ENCODE data around the gene USP6NL.

The USP6NL gene

GRCh38 chr10:11593612-11594011, 17.8 kb downstream of the USP6NL start:
- no peak for TF ChIP-seq POLR2AphosphoS5 (IDR thresholded peaks at IDR 0.05; ENCODE audit: low read depth, low read length)
- no peak for TF ChIP-seq SIN3A (IDR thresholded peaks at IDR 0.05; ENCODE audit: borderline replicate concordance, insufficient read depth, low read length)

- TF ChIP-seq SIN3A (IDR thresholded peaks at IDR 0.05; ENCODE audit: borderline replicate concordance, insufficient read depth, low read length) (no peak), FOXP2 (optimal IDR thresholded peaks at IDR 0.05; ENCODE audit: borderline replicate concordance, extremely low read depth, extremely low read length, insufficient read depth) (no peak), TAF1 (IDR thresholded peaks at IDR 0.05; ENCODE audit: borderline replicate concordance, insufficient read depth, low read length) (no peak), REST (IDR thresholded peaks at IDR 0.05; ENCODE audit: insufficient read depth in 1 of 2, low read depth in 2 of 2, low read length in 2 of 2) (no peak), POLR2AphosphoS5 (IDR thresholded peaks at IDR 0.05; ENCODE audit: low read depth, low read length) (no peak)
Observed at GRCh38 chr10:11589738-11590137, 21.7 kb downstream of the USP6NL start.

GRCh38 chr10:11588873-11589574, 22.4 kb downstream of the USP6NL start:
- TF ChIP-seq POLR2AphosphoS5 (IDR thresholded peaks at IDR 0.05; ENCODE audit: low read depth, low read length) (no peak), FOXP2 (optimal IDR thresholded peaks at IDR 0.05; ENCODE audit: borderline replicate concordance, extremely low read depth, extremely low read length, insufficient read depth) (no peak), REST (IDR thresholded peaks at IDR 0.05; ENCODE audit: insufficient read depth in 1 of 2, low read depth in 2 of 2, low read length in 2 of 2) (no peak), TAF1 (IDR thresholded peaks at IDR 0.05; ENCODE audit: borderline replicate concordance, insufficient read depth, low read length) (no peak), SIN3A (IDR thresholded peaks at IDR 0.05; ENCODE audit: borderline replicate concordance, insufficient read depth, low read length) (no peak)

- TF ChIP-seq TAF1 (IDR thresholded peaks at IDR 0.05; ENCODE audit: borderline replicate concordance, insufficient read depth, low read length) = no peak
- TF ChIP-seq SIN3A (IDR thresholded peaks at IDR 0.05; ENCODE audit: borderline replicate concordance, insufficient read depth, low read length) = no peak
- no peak for TF ChIP-seq POLR2AphosphoS5 (IDR thresholded peaks at IDR 0.05; ENCODE audit: low read depth, low read length)
- no peak for TF ChIP-seq FOXP2 (optimal IDR thresholded peaks at IDR 0.05; ENCODE audit: borderline replicate concordance, extremely low read depth, extremely low read length, insufficient read depth)
- no peak for TF ChIP-seq REST (IDR thresholded peaks at IDR 0.05; ENCODE audit: insufficient read depth in 1 of 2, low read depth in 2 of 2, low read length in 2 of 2)
Observed at GRCh38 chr10:11587722-11588259, 23.7 kb downstream of the USP6NL start.

- no peak for TF ChIP-seq REST (IDR thresholded peaks at IDR 0.05; ENCODE audit: insufficient read depth in 1 of 2, low read depth in 2 of 2, low read length in 2 of 2)
- no peak for TF ChIP-seq FOXP2 (optimal IDR thresholded peaks at IDR 0.05; ENCODE audit: borderline replicate concordance, extremely low read depth, extremely low read length, insufficient read depth)
- no peak for TF ChIP-seq SIN3A (IDR thresholded peaks at IDR 0.05; ENCODE audit: borderline replicate concordance, insufficient read depth, low read length)
- no peak for TF ChIP-seq POLR2AphosphoS5 (IDR thresholded peaks at IDR 0.05; ENCODE audit: low read depth, low read length)
- TF ChIP-seq TAF1 (IDR thresholded peaks at IDR 0.05; ENCODE audit: borderline replicate concordance, insufficient read depth, low read length) = no peak
Observed at GRCh38 chr10:11586170-11586569, 25.3 kb downstream of the USP6NL start.

All from PFSK-1 (cell line).